ENCODE results near the gene POLE3.
A peak's percentile ranks its signal among the peaks of the same experiment; 100 is the strongest.

Gene POLE3

DNA sequence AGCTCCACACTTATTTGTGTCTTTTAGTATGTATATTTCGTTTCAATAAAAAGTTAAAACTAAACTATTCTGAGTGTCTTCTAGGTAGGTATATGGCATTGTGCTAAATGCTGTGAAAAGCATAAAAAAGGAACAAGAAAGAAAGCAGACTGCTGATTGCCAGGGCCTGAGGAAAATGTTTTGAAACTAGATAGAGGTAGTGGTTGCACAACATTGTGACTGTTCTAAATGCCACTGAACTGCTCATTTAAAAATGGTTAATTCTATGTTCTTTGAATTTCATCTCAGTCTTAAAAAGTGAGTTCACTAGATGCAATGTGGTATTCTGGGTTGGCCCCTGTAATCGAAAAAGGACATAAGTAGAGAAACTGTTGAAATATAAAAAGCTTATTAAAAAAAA lies 6.8 kb downstream of the POLE3 start:
- no peak overlapping the region for H3K4me3 ChIP-seq (ENCODE audit: low read depth, low read length)
- no peak for DNase-seq (ENCODE audit: low read depth)
- TF ChIP-seq, protein P1, sequence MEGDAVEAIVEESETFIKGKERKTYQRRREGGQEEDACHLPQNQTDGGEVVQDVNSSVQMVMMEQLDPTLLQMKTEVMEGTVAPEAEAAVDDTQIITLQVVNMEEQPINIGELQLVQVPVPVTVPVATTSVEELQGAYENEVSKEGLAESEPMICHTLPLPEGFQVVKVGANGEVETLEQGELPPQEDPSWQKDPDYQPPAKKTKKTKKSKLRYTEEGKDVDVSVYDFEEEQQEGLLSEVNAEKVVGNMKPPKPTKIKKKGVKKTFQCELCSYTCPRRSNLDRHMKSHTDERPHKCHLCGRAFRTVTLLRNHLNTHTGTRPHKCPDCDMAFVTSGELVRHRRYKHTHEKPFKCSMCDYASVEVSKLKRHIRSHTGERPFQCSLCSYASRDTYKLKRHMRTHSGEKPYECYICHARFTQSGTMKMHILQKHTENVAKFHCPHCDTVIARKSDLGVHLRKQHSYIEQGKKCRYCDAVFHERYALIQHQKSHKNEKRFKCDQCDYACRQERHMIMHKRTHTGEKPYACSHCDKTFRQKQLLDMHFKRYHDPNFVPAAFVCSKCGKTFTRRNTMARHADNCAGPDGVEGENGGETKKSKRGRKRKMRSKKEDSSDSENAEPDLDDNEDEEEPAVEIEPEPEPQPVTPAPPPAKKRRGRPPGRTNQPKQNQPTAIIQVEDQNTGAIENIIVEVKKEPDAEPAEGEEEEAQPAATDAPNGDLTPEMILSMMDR (IDR thresholded peaks at IDR 0.05; ENCODE audit: control insufficient read depth, extremely low read depth, insufficient read depth) = no peak

- peak; percentile 85 for DNase-seq (ENCODE audit: low read depth)
- TF ChIP-seq, protein P1 (IDR thresholded peaks at IDR 0.05; ENCODE audit: control insufficient read depth, extremely low read depth, insufficient read depth) = peak; percentile 94
- H3K4me3 ChIP-seq (ENCODE audit: low read depth, low read length) = peak within 1 kb of the TSS; percentile 69
These were observed 9.3 kb downstream of the POLE3 start, which contains the start of gene ALAD for GRCh38 chr9:113401027-113401792. Gene ALAD, minus strand, starts transcription at chr9:113401284. Its CDS starts 7,725 bp downstream, at chr9:113393559.

- no peak for DNase-seq (ENCODE audit: low read depth)
- TF ChIP-seq, protein P1 (IDR thresholded peaks at IDR 0.05; ENCODE audit: control insufficient read depth, extremely low read depth, insufficient read depth) = no peak
- no peak overlapping the region for H3K4me3 ChIP-seq (ENCODE audit: low read depth, low read length)
These were observed 10.8 kb downstream of the POLE3 start for GRCh38 chr9:113399646-113400200.

DNA sequence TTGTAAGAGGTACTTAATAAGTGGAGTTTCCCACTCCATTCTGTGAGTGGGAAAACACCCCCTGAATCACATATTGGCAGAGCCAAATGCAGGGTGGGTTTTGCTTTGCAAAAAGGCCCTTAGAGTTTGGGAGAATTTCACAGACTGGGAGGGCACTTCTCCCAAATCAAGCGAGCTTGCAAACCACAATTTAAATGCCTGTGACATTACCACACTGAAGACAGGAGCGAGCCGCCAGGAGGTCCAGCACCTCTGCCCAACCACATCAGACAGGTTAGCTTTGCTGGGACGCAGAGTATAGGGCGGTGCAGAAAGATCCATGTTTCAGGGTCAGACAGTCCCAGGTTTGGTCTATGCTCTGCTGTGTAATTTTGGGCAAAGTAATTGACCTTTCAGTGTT lies 11.7 kb downstream of the POLE3 start:
- TF ChIP-seq, protein P1 (IDR thresholded peaks at IDR 0.05; ENCODE audit: control insufficient read depth, extremely low read depth, insufficient read depth) = no peak
- no peak for DNase-seq (ENCODE audit: low read depth)
- no peak overlapping the region for H3K4me3 ChIP-seq (ENCODE audit: low read depth, low read length)

- H3K4me3 ChIP-seq (ENCODE audit: low read depth, low read length) = no peak overlapping the region
- TF ChIP-seq, protein P1 (IDR thresholded peaks at IDR 0.05; ENCODE audit: control insufficient read depth, extremely low read depth, insufficient read depth) = no peak
- DNase-seq (ENCODE audit: low read depth) = no peak
These were observed 13.3 kb downstream of the POLE3 start for GRCh38 chr9:113397203-113397631.

DNA sequence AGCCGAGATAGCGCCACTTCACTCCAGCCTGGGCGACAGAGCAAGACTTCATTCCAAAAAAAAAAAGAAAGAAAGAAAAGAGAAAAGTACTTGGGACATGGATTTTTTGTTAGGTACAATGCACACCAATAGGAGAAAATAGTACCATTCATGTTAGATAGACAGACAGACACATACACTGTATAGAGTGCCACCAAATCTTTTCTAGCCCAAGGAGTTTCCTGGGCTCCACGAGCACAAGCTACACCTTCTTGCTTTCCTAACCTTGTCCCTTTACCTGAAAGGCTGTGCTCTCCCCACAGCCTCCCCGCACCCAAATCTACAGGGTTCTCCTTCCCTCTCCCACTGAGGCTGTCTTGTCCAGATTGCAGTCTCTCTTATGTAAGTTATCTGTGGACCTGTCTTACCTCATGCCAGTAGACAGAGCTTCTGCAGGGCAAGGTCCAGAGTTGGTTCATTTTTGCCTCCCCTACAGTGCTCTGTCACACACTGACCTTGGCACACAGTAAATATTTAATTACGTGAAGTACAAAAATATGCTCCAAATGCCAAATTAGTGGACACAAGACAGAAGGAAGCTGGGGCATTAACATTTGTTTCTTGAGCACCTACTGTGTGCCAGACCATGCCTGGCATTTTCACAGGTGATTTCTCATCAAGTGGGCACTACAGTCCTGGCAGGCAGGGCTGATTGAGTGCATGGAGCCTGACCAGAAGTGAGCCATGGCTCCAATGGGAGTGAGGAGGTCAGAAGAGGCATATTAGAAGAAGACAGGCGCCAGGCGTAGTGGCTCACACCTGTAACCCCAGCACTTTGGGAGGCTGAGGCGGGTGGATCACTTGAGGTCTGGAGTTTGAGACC lies 15.2 kb downstream of the POLE3 start:
- H3K4me3 ChIP-seq (ENCODE audit: low read depth, low read length) = no peak overlapping the region
- DNase-seq (ENCODE audit: low read depth) = no peak
- TF ChIP-seq, protein P1 (IDR thresholded peaks at IDR 0.05; ENCODE audit: control insufficient read depth, extremely low read depth, insufficient read depth) = no peak
